Caco-2 (cell line): ENCODE data around the gene C4orf54. TPM values are rescaled to one million over a fixed set of nuclear protein-coding genes. Genes with fewer than 3 reads are reported as not detected.

ENCODE experiments used
- Bru-seq: library from RNA; stranded (reverse); fragments of 400-500 nt; gene quantifications from one replicate; lab custom pipeline; 2021; lab: Mats Ljungman, UMichigan
- BruChase-seq, 2 experiments: library from RNA; stranded (reverse); fragments of 400-500 nt; gene quantifications; one replicate each; lab custom pipeline; 2021; lab: Mats Ljungman, UMichigan
- BruUV-seq: library from RNA; stranded (reverse); fragments of 400-500 nt; replicated peaks from 2 replicates; lab custom pipeline; 2021; lab: Mats Ljungman, UMichigan
- CTCF ChIA-PET: fragments of 300-600 bp; sonication (Branson Sonifier 250); formaldehyde crosslinking; loops from one replicate; lab custom pipeline; 2022; ENCODE audit warnings: antibody characterized with exemption; lab: Charles Lee
- POLR2A ChIA-PET: fragments of 300-600 bp; sonication (Branson Sonifier 250); formaldehyde crosslinking; loops from one replicate; lab custom pipeline; 2022; ENCODE audit warnings: antibody characterized with exemption; lab: Charles Lee
- DNase-seq, 2 experiments: peaks; one replicate each; pipeline versions ENCODE4 v3.0.0 to v3.0.0-alpha.2; 2020 to 2022
- H3K27me3 ChIP-seq: replicated peaks from 2 replicates; pipeline ENCODE4 v1.6.0; 2011; ENCODE audit warnings: low read length; ENCODE audit not compliant: control insufficient read depth, insufficient read depth
- H3K36me3 ChIP-seq: 2 replicates; pipeline ENCODE4 v1.5.1; 2011; ENCODE audit warnings: low read length; ENCODE audit not compliant: control insufficient read depth, insufficient read depth
- H3K4me1 ChIP-seq: fragments of 250-450 bp; sonication (Bioruptor Pico); 2 replicates; pipeline ENCODE4 v1.5.1; 2020; ENCODE audit warnings: mild to moderate bottlenecking
- H3K4me3 ChIP-seq: 2 replicates; pipeline ENCODE4 v1.5.1; 2011; ENCODE audit warnings: low read depth, mild to moderate bottlenecking, control low read depth, low read length
- H3K9me3 ChIP-seq: fragments of 250-450 bp; sonication (Bioruptor Pico); 2 replicates; pipeline ENCODE4 v1.5.1; 2020; ENCODE audit warnings: mild to moderate bottlenecking, moderate library complexity
- H3K27ac Mint-ChIP-seq: one replicate; pipeline ENCODE4 v1.8.0; 2022; ENCODE audit warnings: mixed read lengths; ENCODE audit not compliant: unreplicated experiment
- H3K27me3 Mint-ChIP-seq: one replicate; pipeline ENCODE4 v1.8.0; 2022; ENCODE audit warnings: mixed read lengths; ENCODE audit not compliant: insufficient read depth, unreplicated experiment
- H3K36me3 Mint-ChIP-seq: one replicate; pipeline ENCODE4 v1.8.0; 2022; ENCODE audit warnings: mild to moderate bottlenecking, mixed read lengths; ENCODE audit not compliant: insufficient read depth, unreplicated experiment
- H3K4me1 Mint-ChIP-seq: one replicate; pipeline ENCODE4 v1.8.0; 2022; ENCODE audit warnings: low read depth, mixed read lengths; ENCODE audit not compliant: unreplicated experiment
- H3K4me3 Mint-ChIP-seq: one replicate; pipeline ENCODE4 v1.8.0; 2022; ENCODE audit warnings: mild to moderate bottlenecking, moderate library complexity, mixed read lengths; ENCODE audit not compliant: unreplicated experiment
- H3K9me3 Mint-ChIP-seq: one replicate; pipeline ENCODE4 v1.8.0; 2022; ENCODE audit warnings: mixed read lengths; ENCODE audit not compliant: unreplicated experiment
- intact Hi-C: fragments of 100-400 bp; cut with micrococcal nuclease; formaldehyde crosslinking; loops from one replicate; pipeline ENCODE4 v1.10.0; 2022; ENCODE audit not compliant: unreplicated experiment
- long read RNA-seq: library from polyadenylated mRNA; stranded (forward); transcript quantifications from one replicate; pipeline ENCODE4 v2.0.0, GENCODE V29; 2022
- total RNA-seq: library from RNA; stranded (reverse); gene quantifications from 2 replicates; pipeline ENCODE4 v1.2.3, GENCODE V29; 2022
- TF ChIP-seq, protein P1 (sequence below), 2 experiments: fragments of 200-600 bp in 1 of 2; IDR thresholded peaks; 1 replicate in 1 of 2; 2 replicates in 1 of 2; pipeline versions ENCODE4 v1.5.1 to v1.8.0; 2011 to 2022; ENCODE audit warnings: antibody characterized with exemption in 1 of 2, control low read depth in 1 of 2, inconsistent platforms in 1 of 2, low read depth in 1 of 2, low read length in 1 of 2, mild to moderate bottlenecking in 1 of 2, moderate library complexity in 1 of 2; ENCODE audit not compliant: insufficient read depth in 1 of 2, severe bottlenecking in 1 of 2, unreplicated experiment in 1 of 2

C4orf54 gene
- total RNA-seq (not detected in 2 replicates), Bru-seq, nascent RNA (percentile 8 among the genes with signal in this experiment), BruChase-seq, experiment 1, labeled RNA remaining after a 2-hour chase (percentile 5 among the genes with signal in this experiment), BruChase-seq, experiment 2, labeled RNA remaining after a 6-hour chase (percentile 5 among the genes with signal in this experiment)
- long read RNA-seq = 0 reads

DNA sequence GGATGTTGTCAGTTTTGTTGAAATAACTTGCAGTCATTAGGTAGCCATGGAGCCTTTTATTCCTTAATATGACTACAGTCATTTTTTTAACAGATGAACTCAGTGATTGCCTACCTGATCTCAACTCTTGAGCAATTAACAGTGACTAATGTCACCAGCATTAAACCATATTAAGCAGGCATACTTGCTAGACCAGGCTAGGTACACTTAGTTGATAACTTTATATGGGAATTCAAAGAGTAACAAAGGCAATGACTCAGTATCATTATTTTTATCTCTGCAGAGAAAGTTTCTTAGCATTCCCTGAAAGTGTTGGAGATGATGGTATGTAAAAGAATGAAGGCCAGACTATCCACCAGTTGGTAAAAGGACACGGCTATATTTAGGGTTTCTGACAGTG lies at the start of gene C4orf54:
C4orf54 (minus strand) TSS at position 31 of the 400 bp plus-strand sequence. CDS start 3,180 bp downstream, outside the sequence.
- Histone ChIP-seq H3K9me3 (no peaks in the 10 kb centered on the region), H3K36me3 (no peaks in the 10 kb centered on the region), H3K4me3 (no peak within 1 kb of the TSS), H3K4me1 (no peaks in the 10 kb centered on the region), H3K27me3 (no peaks in the 10 kb centered on the region)
- BruUV-seq = no TSS peak
- CTCF ChIA-PET = no interaction called here
- no peak for DNase-seq
- peaks cover 4% of the 10 kb centered on the region for H3K27me3 Mint-ChIP-seq
- no peaks in the 10 kb centered on the region for H3K4me1 Mint-ChIP-seq
- H3K36me3 Mint-ChIP-seq = no peaks in the 10 kb centered on the region
- TF ChIP-seq, protein P1, sequence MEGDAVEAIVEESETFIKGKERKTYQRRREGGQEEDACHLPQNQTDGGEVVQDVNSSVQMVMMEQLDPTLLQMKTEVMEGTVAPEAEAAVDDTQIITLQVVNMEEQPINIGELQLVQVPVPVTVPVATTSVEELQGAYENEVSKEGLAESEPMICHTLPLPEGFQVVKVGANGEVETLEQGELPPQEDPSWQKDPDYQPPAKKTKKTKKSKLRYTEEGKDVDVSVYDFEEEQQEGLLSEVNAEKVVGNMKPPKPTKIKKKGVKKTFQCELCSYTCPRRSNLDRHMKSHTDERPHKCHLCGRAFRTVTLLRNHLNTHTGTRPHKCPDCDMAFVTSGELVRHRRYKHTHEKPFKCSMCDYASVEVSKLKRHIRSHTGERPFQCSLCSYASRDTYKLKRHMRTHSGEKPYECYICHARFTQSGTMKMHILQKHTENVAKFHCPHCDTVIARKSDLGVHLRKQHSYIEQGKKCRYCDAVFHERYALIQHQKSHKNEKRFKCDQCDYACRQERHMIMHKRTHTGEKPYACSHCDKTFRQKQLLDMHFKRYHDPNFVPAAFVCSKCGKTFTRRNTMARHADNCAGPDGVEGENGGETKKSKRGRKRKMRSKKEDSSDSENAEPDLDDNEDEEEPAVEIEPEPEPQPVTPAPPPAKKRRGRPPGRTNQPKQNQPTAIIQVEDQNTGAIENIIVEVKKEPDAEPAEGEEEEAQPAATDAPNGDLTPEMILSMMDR (IDR thresholded peaks at IDR 0.05; ENCODE audit: insufficient read depth in 1 of 2, low read depth in 1 of 2, low read length in 1 of 2, severe bottlenecking in 1 of 2, unreplicated experiment in 1 of 2) = no peak
- no peak within 1 kb of the TSS for H3K4me3 Mint-ChIP-seq
- no peak within 1 kb of the TSS for H3K27ac Mint-ChIP-seq
- intact Hi-C loops = no loop called here
- POLR2A ChIA-PET = no interaction called here
- no peaks in the 10 kb centered on the region for H3K9me3 Mint-ChIP-seq

GRCh38 chr4:99705891-99706290 lies 48.3 kb upstream of the C4orf54 start:
- Histone ChIP-seq H3K36me3 (no peaks in the 10 kb centered on the region), H3K4me3 (no peak overlapping the region), H3K9me3 (no peaks in the 10 kb centered on the region), H3K27me3 (no peaks in the 10 kb centered on the region), H3K4me1 (no peaks in the 10 kb centered on the region)
- no TSS peak for BruUV-seq
- Mint-ChIP-seq H3K36me3 (no peaks in the 10 kb centered on the region), H3K9me3 (no peaks in the 10 kb centered on the region), H3K27me3 (peaks cover 6% of the 10 kb centered on the region), H3K4me1 (no peaks in the 10 kb centered on the region), H3K27ac (no peak overlapping the region), H3K4me3 (no peak overlapping the region)
- no peak for DNase-seq
- ChIA-PET CTCF (no interaction called here), POLR2A (no interaction called here)
- TF ChIP-seq, protein P1 (IDR thresholded peaks at IDR 0.05; ENCODE audit: insufficient read depth in 1 of 2, low read depth in 1 of 2, low read length in 1 of 2, severe bottlenecking in 1 of 2, unreplicated experiment in 1 of 2) = no peak
- intact Hi-C loops = no loop called here

GRCh38 chr4:99696801-99697200 lies 39.2 kb upstream of the C4orf54 start:
- Histone ChIP-seq H3K36me3 (no peaks in the 10 kb centered on the region), H3K9me3 (no peaks in the 10 kb centered on the region), H3K4me1 (no peaks in the 10 kb centered on the region), H3K4me3 (no peak overlapping the region), H3K27me3 (no peaks in the 10 kb centered on the region)
- Mint-ChIP-seq H3K4me3 (no peak overlapping the region), H3K4me1 (no peaks in the 10 kb centered on the region), H3K27me3 (peaks cover 3% of the 10 kb centered on the region), H3K9me3 (no peaks in the 10 kb centered on the region), H3K27ac (no peak overlapping the region), H3K36me3 (no peaks in the 10 kb centered on the region)
- intact Hi-C loops = no loop called here
- BruUV-seq = no TSS peak
- ChIA-PET CTCF (no interaction called here), POLR2A (no interaction called here)
- TF ChIP-seq, protein P1 (IDR thresholded peaks at IDR 0.05; ENCODE audit: insufficient read depth in 1 of 2, low read depth in 1 of 2, low read length in 1 of 2, severe bottlenecking in 1 of 2, unreplicated experiment in 1 of 2) = no peak
- no peak for DNase-seq
